Right lobe of liver (tissue), 4 donors: ENCODE data around the gene HEXIM2.

ENCODE experiments used
- CTCF ChIP-seq, 4 donors: fragments of 200-600 bp in 3 of 4; fragments of 450-650 bp in 1 of 4; IDR thresholded peaks; one replicate each; pipeline versions ENCODE4 v1.5.1 to v1.8.0; 2016 to 2022; ENCODE audit warnings: antibody characterized with exemption in 4 of 4, mild to moderate bottlenecking in 2 of 4
- POLR2A ChIP-seq: fragments of 450-650 bp; IDR thresholded peaks from one replicate; pipeline ENCODE4 v1.6.1; 2017; ENCODE audit warnings: antibody characterized with exemption, mild to moderate bottlenecking
- donor health status: DM: no; HTN: no; CAD: no.
- donor health status: DM: no; HTN: no; CAD: no.
- donor health status: DM: no; HTN: yes; CAD: no.

GRCh38 chr17:45147581-45148182 is 14.0 kb upstream of the HEXIM2 start:
- TF ChIP-seq CTCF (IDR thresholded peaks at IDR 0.05) (no peak), POLR2A (no peak)
